Measurements from ENCODE around the gene UMPS.

Gene UMPS

GRCh38 chr3:124764746-124765145 lies 34.5 kb downstream of the UMPS start:
- DNase-seq, result no peak

GRCh38 chr3:124765197-124765840 lies 35.1 kb downstream of the UMPS start:
- DNase-seq, result no peak

- no peak for DNase-seq
Observed at GRCh38 chr3:124766113-124767095, 36.2 kb downstream of the UMPS start.

- no peak for DNase-seq
Observed at GRCh38 chr3:124767264-124767663, 37.0 kb downstream of the UMPS start.

- DNase-seq, result no peak
Observed at GRCh38 chr3:124767691-124768090, 37.4 kb downstream of the UMPS start.

GRCh38 chr3:124768812-124769211 lies 38.6 kb downstream of the UMPS start:
- DNase-seq, result peak; percentile 27

- DNase-seq, result no peak
Observed at GRCh38 chr3:124769462-124769861, 39.2 kb downstream of the UMPS start.

- no peak for DNase-seq
Observed at GRCh38 chr3:124770336-124771082, 40.3 kb downstream of the UMPS start.

- peak; percentile 41 for DNase-seq
Observed at GRCh38 chr3:124771083-124771445, 40.8 kb downstream of the UMPS start.

- no peak for DNase-seq
Observed at GRCh38 chr3:124772081-124772831, 42.0 kb downstream of the UMPS start.

GRCh38 chr3:124773351-124774326 lies 43.4 kb downstream of the UMPS start:
- no peak for DNase-seq

- no peak for DNase-seq
Observed at GRCh38 chr3:124774327-124774718, 44.1 kb downstream of the UMPS start.

- no peak for DNase-seq
Observed at GRCh38 chr3:124774841-124775402, 44.7 kb downstream of the UMPS start.

GRCh38 chr3:124775877-124776276 lies 45.6 kb downstream of the UMPS start:
- DNase-seq, result no peak

GRCh38 chr3:124776856-124777255 lies 46.6 kb downstream of the UMPS start:
- no peak for DNase-seq

- no peak for DNase-seq
Observed at GRCh38 chr3:124777762-124778470, 47.7 kb downstream of the UMPS start.

- no peak for DNase-seq
Observed at GRCh38 chr3:124779116-124779515, 48.9 kb downstream of the UMPS start.

GRCh38 chr3:124779751-124780191 lies 49.5 kb downstream of the UMPS start:
- no peak for DNase-seq

- DNase-seq, result no peak
Observed at GRCh38 chr3:124780356-124780755, 50.1 kb downstream of the UMPS start.

- DNase-seq, result peak; percentile 29
Observed at GRCh38 chr3:124780761-124781475, 50.7 kb downstream of the UMPS start.
